Naive thymus-derived CD4-positive, alpha-beta T cell (primary cell): ENCODE measurements around the gene LIN54. TPM values are rescaled to one million over a fixed set of nuclear protein-coding genes. Genes with fewer than 3 reads are reported as not detected.

Source experiments
- ATAC-seq: fragments of 150-1000 bp; cut with Tn5 transposase; 2 replicates; pipeline ENCODE4 v1.10.0; 2021; ENCODE audit warnings: mild to moderate bottlenecking, moderate library complexity
- CTCF ChIA-PET: fragments of 350-600 bp; sonication (Branson Sonifier 250); formaldehyde crosslinking; loops from one replicate; lab custom pipeline; 2021; ENCODE audit warnings: antibody characterized with exemption; lab: Charles Lee
- POLR2A ChIA-PET: fragments of 350-600 bp; sonication (Branson Sonifier 250); formaldehyde crosslinking; loops from one replicate; lab custom pipeline; 2021; ENCODE audit warnings: antibody characterized with exemption, inconsistent platforms; lab: Charles Lee
- DNase-seq, 9 donors: peaks; one replicate each; pipeline versions ENCODE4 v3.0.0 to v3.0.0-alpha.2; 2020 to 2022; ENCODE audit warnings: mixed read lengths in 1 of 9
- H3K27ac ChIP-seq: one replicate; pipeline ENCODE4 v1.7.0; 2013; ENCODE audit warnings: mild to moderate bottlenecking, low read depth, low read length, moderate library complexity
- H3K27me3 ChIP-seq, 2 donors: one replicate each; pipeline ENCODE4 v1.7.0; 2013; ENCODE audit warnings: low read length in 2 of 2, mild to moderate bottlenecking in 2 of 2, moderate library complexity in 2 of 2; ENCODE audit not compliant: control insufficient read depth in 2 of 2, insufficient read depth in 2 of 2
- H3K36me3 ChIP-seq, 3 experiments: 1 replicate in 2 of 3; 2 replicates in 1 of 3; pipeline ENCODE4 v1.7.0; 2013; ENCODE audit warnings: low read length in 3 of 3, mild to moderate bottlenecking in 3 of 3, moderate library complexity in 1 of 3; ENCODE audit not compliant: insufficient read depth in 3 of 3, control insufficient read depth in 2 of 3
- H3K4me1 ChIP-seq, 2 donors: one replicate each; pipeline ENCODE4 v1.7.0; 2013; ENCODE audit warnings: low read length in 2 of 2, mild to moderate bottlenecking in 2 of 2, moderate library complexity in 1 of 2; ENCODE audit not compliant: control insufficient read depth in 2 of 2, insufficient read depth in 2 of 2
- H3K4me3 ChIP-seq: 2 replicates; pipeline ENCODE4 v1.7.0; 2013; ENCODE audit warnings: mild to moderate bottlenecking, low read length
- H3K9me3 ChIP-seq, 3 experiments: 1 replicate in 2 of 3; 2 replicates in 1 of 3; pipeline ENCODE4 v1.7.0; 2013; ENCODE audit warnings: low read length in 3 of 3; ENCODE audit not compliant: control insufficient read depth in 2 of 3
- H3K27ac Mint-ChIP-seq, 9 donors: one replicate each; pipeline ENCODE4 v1.8.0; 2020 to 2022; ENCODE audit warnings: mixed read lengths in 9 of 9, mild to moderate bottlenecking in 8 of 9, moderate library complexity in 5 of 9, inconsistent platforms in 2 of 9
- H3K27me3 Mint-ChIP-seq, 5 donors: one replicate each; pipeline ENCODE4 v1.8.0; 2021 to 2022; ENCODE audit warnings: mixed read lengths in 5 of 5, mild to moderate bottlenecking in 1 of 5
- H3K36me3 Mint-ChIP-seq, 5 donors: one replicate each; pipeline ENCODE4 v1.8.0; 2020 to 2022; ENCODE audit warnings: mixed read lengths in 5 of 5, mild to moderate bottlenecking in 3 of 5, inconsistent platforms in 1 of 5
- H3K4me1 Mint-ChIP-seq, 7 donors: one replicate each; pipeline ENCODE4 v1.8.0; 2020 to 2022; ENCODE audit warnings: mixed read lengths in 7 of 7, mild to moderate bottlenecking in 3 of 7, inconsistent platforms in 1 of 7
- H3K4me3 Mint-ChIP-seq, 10 donors: one replicate each; pipeline ENCODE4 v1.8.0; 2020 to 2022; ENCODE audit warnings: mild to moderate bottlenecking in 10 of 10, mixed read lengths in 10 of 10, moderate library complexity in 6 of 10, inconsistent platforms in 2 of 10
- H3K9me3 Mint-ChIP-seq, 11 donors: one replicate each; pipeline ENCODE4 v1.8.0; 2020 to 2022; ENCODE audit warnings: mixed read lengths in 11 of 11, mild to moderate bottlenecking in 4 of 11, inconsistent platforms in 1 of 11, moderate library complexity in 1 of 11
- intact Hi-C, 2 donors: fragments of 100-400 bp; cut with micrococcal nuclease; formaldehyde crosslinking; loops; one replicate each; pipeline ENCODE4 v1.15.1; 2023
- polyA plus RNA-seq, 2 donors: library from polyadenylated mRNA; unstranded; fragments of 300-500 nt; fragmentation: Illumina TruSeq; gene quantifications; one replicate each; pipeline ENCODE4 v1.2.3, GENCODE V29; 2021
- total RNA-seq, 6 experiments: library from RNA in 5 of 6; stranded (reverse) in 5 of 6; gene quantifications; 1 replicate in 5 of 6; 2 replicates in 1 of 6; pipeline ENCODE4 v1.2.3 and lab custom pipeline; 2021 to 2026

The LIN54 gene
- total and polyA plus RNA-seq, 7 experiments from 2014 or later = 11.0 to 30.7 (median 16.6) TPM

GRCh38 chr4:82968972-82969371 is 41.7 kb downstream of the LIN54 start:
- Mint-ChIP-seq H3K9me3 (no peaks in the 10 kb centered on the region), H3K36me3 (peaks cover 10 to 64% (median 48%) of the 10 kb centered on the region in 5 donors), H3K27ac (no peak overlapping the region), H3K27me3 (no peaks in the 10 kb centered on the region), H3K4me1 (peaks cover 0 to 13% (median 0%) of the 10 kb centered on the region in 7 donors), H3K4me3 (no peak overlapping the region)
- ChIA-PET CTCF (no interaction called here), POLR2A (interaction anchor here (0.6 kb wide), 2 partner anchors 14 to 80 kb away, joined by 3 to 4 read pairs; no protein-coding TSS in a partner anchor)
- no peak overlapping the region for H3K4me3 ChIP-seq
- H3K9me3 ChIP-seq = no peaks in the 10 kb centered on the region
- H3K36me3 ChIP-seq = peaks cover 0 to 19% (median 6%) of the 10 kb centered on the region in 3 experiments
- no peak overlapping the region for H3K27ac ChIP-seq
- ATAC-seq (no peak), DNase-seq (no peak)
- intact Hi-C loops = no loop called here
- no peaks in the 10 kb centered on the region for H3K4me1 ChIP-seq
- H3K27me3 ChIP-seq = no peaks in the 10 kb centered on the region

GRCh38 chr4:82965763-82966162 is 44.9 kb downstream of the LIN54 start:
- Mint-ChIP-seq H3K4me3 (no peak overlapping the region), H3K27me3 (no peaks in the 10 kb centered on the region), H3K4me1 (peaks cover 0 to 10% (median 0%) of the 10 kb centered on the region in 7 donors), H3K27ac (peak overlapping the region in 4 of 9 donors; percentile 0 to 6 (median 2)), H3K9me3 (no peaks in the 10 kb centered on the region), H3K36me3 (peaks cover 10 to 71% (median 52%) of the 10 kb centered on the region in 5 donors)
- Histone ChIP-seq H3K9me3 (no peaks in the 10 kb centered on the region), H3K27me3 (no peaks in the 10 kb centered on the region), H3K36me3 (peaks cover 0 to 23% (median 6%) of the 10 kb centered on the region in 3 experiments), H3K4me3 (no peak overlapping the region), H3K4me1 (no peaks in the 10 kb centered on the region), H3K27ac (no peak overlapping the region)
- ChIA-PET CTCF (no interaction called here), POLR2A (no interaction called here)
- intact Hi-C loops = no loop called here
- no peak for ATAC-seq
- DNase-seq = no peak

DNA sequence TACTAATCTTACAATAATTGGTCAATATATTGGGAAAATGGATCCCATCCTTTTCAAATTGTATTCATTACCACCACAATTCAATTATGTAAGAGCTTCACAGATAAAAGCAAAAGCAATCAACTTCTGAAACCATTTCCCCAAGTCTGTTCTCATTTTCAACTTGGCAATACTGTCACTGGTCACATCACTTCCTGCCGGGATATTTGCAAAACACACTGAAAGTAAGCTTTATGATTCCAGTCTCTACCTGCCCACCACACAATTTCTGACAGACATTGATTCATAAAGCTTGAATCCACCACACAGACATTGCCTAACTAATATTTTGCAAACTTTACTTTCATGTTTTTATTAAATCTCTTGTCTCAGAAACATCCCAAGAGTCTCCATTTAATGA is 53.6 kb downstream of the LIN54 start:
- no peak overlapping the region for H3K4me3 ChIP-seq
- no peaks in the 10 kb centered on the region for H3K4me1 ChIP-seq
- peak overlapping the region in 1 of 9 donors; percentile 1 for H3K27ac Mint-ChIP-seq
- H3K36me3 ChIP-seq = peaks cover 0 to 9% (median 0%) of the 10 kb centered on the region in 3 experiments
- ChIA-PET POLR2A (interaction anchor here (0.6 to 0.7 kb wide), 2 partner anchors 262 to 553 kb away, joined by 3 to 4 read pairs; no protein-coding TSS in a partner anchor), CTCF (no interaction called here)
- ATAC-seq (no peak), DNase-seq (no peak)
- H3K4me3 Mint-ChIP-seq = no peak overlapping the region
- H3K36me3 Mint-ChIP-seq = peaks cover 0 to 49% (median 27%) of the 10 kb centered on the region in 5 donors
- H3K27ac ChIP-seq = no peak overlapping the region
- H3K9me3 Mint-ChIP-seq = peaks cover 0 to 3% (median 0%) of the 10 kb centered on the region in 11 donors
- H3K27me3 Mint-ChIP-seq = no peaks in the 10 kb centered on the region
- H3K9me3 ChIP-seq = no peaks in the 10 kb centered on the region
- peaks cover 7 to 13% (median 11%) of the 10 kb centered on the region in 7 donors for H3K4me1 Mint-ChIP-seq
- no peaks in the 10 kb centered on the region for H3K27me3 ChIP-seq
- intact Hi-C loops = no loop called here

DNA sequence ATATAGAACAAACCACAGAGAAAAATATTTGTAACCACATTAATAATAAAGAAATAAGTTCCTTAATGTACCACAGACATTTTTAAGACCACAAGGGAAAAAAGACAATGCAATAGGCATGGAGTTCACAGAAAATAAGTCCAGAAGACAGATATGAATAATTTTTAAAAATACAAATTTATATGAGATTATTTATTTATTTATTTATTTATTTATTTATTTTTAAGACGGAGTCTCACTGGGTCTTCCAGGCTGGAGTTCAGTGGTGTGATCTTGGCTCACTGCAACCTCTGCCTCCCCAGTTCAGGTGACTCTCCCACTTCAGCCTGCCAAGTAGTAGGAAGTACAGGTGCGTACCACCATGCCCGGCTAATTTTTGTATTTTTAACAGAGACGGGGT is 56.4 kb downstream of the LIN54 start:
- Histone ChIP-seq H3K4me1 (no peaks in the 10 kb centered on the region), H3K27ac (no peak overlapping the region), H3K36me3 (no peaks in the 10 kb centered on the region), H3K27me3 (no peaks in the 10 kb centered on the region), H3K4me3 (no peak overlapping the region), H3K9me3 (no peaks in the 10 kb centered on the region)
- CTCF ChIA-PET = no interaction called here
- H3K27me3 Mint-ChIP-seq = no peaks in the 10 kb centered on the region
- ATAC-seq (no peak), DNase-seq (no peak)
- no peak overlapping the region for H3K27ac Mint-ChIP-seq
- POLR2A ChIA-PET = no interaction called here
- peaks cover 7 to 13% (median 11%) of the 10 kb centered on the region in 7 donors for H3K4me1 Mint-ChIP-seq
- H3K9me3 Mint-ChIP-seq = peaks cover 0 to 3% (median 0%) of the 10 kb centered on the region in 11 donors
- H3K4me3 Mint-ChIP-seq = no peak overlapping the region
- peaks cover 0 to 43% (median 22%) of the 10 kb centered on the region in 5 donors for H3K36me3 Mint-ChIP-seq
- intact Hi-C loops = no loop called here

GRCh38 chr4:82951196-82951595 is 59.4 kb downstream of the LIN54 start:
- H3K27ac ChIP-seq = no peak overlapping the region
- ATAC-seq (no peak), DNase-seq (no peak)
- H3K27me3 ChIP-seq = no peaks in the 10 kb centered on the region
- Mint-ChIP-seq H3K27me3 (no peaks in the 10 kb centered on the region), H3K9me3 (peaks cover 0 to 3% (median 0%) of the 10 kb centered on the region in 11 donors), H3K4me1 (peaks cover 0 to 5% (median 2%) of the 10 kb centered on the region in 7 donors), H3K36me3 (peaks cover 0 to 28% (median 17%) of the 10 kb centered on the region in 5 donors), H3K4me3 (no peak overlapping the region), H3K27ac (no peak overlapping the region)
- H3K4me1 ChIP-seq = no peaks in the 10 kb centered on the region
- intact Hi-C loops = no loop called here
- no peaks in the 10 kb centered on the region for H3K9me3 ChIP-seq
- H3K4me3 ChIP-seq = no peak overlapping the region
- peaks cover 0 to 3% (median 0%) of the 10 kb centered on the region in 3 experiments for H3K36me3 ChIP-seq
- CTCF ChIA-PET = interaction anchor here (0.6 to 1.4 kb wide), 4 partner anchors 18 to 333 kb away, joined by 3 to 6 read pairs (median 4); no protein-coding TSS in a partner anchor
- POLR2A ChIA-PET = no interaction called here

- Mint-ChIP-seq H3K4me3 (no peak overlapping the region), H3K27me3 (no peaks in the 10 kb centered on the region), H3K27ac (no peak overlapping the region), H3K36me3 (peaks cover 0 to 25% (median 11%) of the 10 kb centered on the region in 5 donors), H3K4me1 (peaks cover 0 to 5% (median 2%) of the 10 kb centered on the region in 7 donors), H3K9me3 (peaks cover 0 to 3% (median 0%) of the 10 kb centered on the region in 11 donors)
- no peaks in the 10 kb centered on the region for H3K27me3 ChIP-seq
- no peak for ATAC-seq
- no peak overlapping the region for H3K4me3 ChIP-seq
- H3K36me3 ChIP-seq = peaks cover 0 to 6% (median 0%) of the 10 kb centered on the region in 3 experiments
- H3K27ac ChIP-seq = no peak overlapping the region
- ChIA-PET CTCF (no interaction called here), POLR2A (no interaction called here)
- DNase-seq = no peak
- intact Hi-C loops = no loop called here
- no peaks in the 10 kb centered on the region for H3K4me1 ChIP-seq
- no peaks in the 10 kb centered on the region for H3K9me3 ChIP-seq
Measured at GRCh38 chr4:82948647-82949204, 61.9 kb downstream of the LIN54 start.
